ENCODE data around the gene COG7.

DNA sequence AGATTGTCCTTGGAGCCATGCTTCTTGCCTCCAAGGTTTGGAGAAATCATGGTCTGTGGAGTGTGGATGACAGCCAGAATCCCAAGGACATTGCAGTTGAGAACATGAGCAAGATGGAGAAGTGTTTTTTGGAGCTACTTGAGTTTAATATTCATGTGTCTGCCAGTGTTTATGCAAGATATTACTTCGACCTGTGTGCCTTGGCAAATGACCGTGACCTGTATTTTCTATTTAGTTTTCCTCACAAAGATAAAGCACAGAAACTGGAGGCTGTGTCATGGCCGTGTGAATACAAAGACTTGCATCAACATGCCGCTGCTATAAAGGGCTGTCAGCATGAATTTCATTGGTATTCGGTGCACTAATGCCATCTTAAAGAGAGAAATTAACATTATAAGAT lies 48.3 kb upstream of the COG7 start:
- TF ChIP-seq POLR2AphosphoS5 (IDR thresholded peaks at IDR 0.05; ENCODE audit: low read depth, low read length) (no peak), TCF7L2 (IDR thresholded peaks at IDR 0.05; ENCODE audit: borderline replicate concordance, extremely low read depth, insufficient read depth, insufficient read length) (no peak)
- TF ChIP-seq, protein P1, sequence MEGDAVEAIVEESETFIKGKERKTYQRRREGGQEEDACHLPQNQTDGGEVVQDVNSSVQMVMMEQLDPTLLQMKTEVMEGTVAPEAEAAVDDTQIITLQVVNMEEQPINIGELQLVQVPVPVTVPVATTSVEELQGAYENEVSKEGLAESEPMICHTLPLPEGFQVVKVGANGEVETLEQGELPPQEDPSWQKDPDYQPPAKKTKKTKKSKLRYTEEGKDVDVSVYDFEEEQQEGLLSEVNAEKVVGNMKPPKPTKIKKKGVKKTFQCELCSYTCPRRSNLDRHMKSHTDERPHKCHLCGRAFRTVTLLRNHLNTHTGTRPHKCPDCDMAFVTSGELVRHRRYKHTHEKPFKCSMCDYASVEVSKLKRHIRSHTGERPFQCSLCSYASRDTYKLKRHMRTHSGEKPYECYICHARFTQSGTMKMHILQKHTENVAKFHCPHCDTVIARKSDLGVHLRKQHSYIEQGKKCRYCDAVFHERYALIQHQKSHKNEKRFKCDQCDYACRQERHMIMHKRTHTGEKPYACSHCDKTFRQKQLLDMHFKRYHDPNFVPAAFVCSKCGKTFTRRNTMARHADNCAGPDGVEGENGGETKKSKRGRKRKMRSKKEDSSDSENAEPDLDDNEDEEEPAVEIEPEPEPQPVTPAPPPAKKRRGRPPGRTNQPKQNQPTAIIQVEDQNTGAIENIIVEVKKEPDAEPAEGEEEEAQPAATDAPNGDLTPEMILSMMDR (IDR thresholded peaks at IDR 0.05 in 2 of 3, conservative IDR thresholded peaks at IDR 0.05 in 1 of 3; ENCODE audit: borderline replicate concordance in 1 of 3, insufficient read depth in 1 of 3, low read depth in 2 of 3, low read length in 2 of 3) = no peak
- TF ChIP-seq, protein P2, sequence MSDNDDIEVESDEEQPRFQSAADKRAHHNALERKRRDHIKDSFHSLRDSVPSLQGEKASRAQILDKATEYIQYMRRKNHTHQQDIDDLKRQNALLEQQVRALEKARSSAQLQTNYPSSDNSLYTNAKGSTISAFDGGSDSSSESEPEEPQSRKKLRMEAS (IDR thresholded peaks at IDR 0.05) = no peak
- TF ChIP-seq, protein P3, sequence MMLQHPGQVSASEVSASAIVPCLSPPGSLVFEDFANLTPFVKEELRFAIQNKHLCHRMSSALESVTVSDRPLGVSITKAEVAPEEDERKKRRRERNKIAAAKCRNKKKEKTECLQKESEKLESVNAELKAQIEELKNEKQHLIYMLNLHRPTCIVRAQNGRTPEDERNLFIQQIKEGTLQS (IDR thresholded peaks at IDR 0.05) = no peak

Data from HCT116 (cell line).